NCI-H524 (cell line): ENCODE results near the gene REST.
"Not testable (repeated sequence)": the region's sequence is repeated elsewhere in the genome, so short reads cannot be mapped to it uniquely, and the experiment has no call there.

Experiments used
- DNase-seq, 2 experiments: peaks; one replicate each; lab custom pipeline; 2025; lab: John Stamatoyannopoulos, UW

The REST gene, protein sequence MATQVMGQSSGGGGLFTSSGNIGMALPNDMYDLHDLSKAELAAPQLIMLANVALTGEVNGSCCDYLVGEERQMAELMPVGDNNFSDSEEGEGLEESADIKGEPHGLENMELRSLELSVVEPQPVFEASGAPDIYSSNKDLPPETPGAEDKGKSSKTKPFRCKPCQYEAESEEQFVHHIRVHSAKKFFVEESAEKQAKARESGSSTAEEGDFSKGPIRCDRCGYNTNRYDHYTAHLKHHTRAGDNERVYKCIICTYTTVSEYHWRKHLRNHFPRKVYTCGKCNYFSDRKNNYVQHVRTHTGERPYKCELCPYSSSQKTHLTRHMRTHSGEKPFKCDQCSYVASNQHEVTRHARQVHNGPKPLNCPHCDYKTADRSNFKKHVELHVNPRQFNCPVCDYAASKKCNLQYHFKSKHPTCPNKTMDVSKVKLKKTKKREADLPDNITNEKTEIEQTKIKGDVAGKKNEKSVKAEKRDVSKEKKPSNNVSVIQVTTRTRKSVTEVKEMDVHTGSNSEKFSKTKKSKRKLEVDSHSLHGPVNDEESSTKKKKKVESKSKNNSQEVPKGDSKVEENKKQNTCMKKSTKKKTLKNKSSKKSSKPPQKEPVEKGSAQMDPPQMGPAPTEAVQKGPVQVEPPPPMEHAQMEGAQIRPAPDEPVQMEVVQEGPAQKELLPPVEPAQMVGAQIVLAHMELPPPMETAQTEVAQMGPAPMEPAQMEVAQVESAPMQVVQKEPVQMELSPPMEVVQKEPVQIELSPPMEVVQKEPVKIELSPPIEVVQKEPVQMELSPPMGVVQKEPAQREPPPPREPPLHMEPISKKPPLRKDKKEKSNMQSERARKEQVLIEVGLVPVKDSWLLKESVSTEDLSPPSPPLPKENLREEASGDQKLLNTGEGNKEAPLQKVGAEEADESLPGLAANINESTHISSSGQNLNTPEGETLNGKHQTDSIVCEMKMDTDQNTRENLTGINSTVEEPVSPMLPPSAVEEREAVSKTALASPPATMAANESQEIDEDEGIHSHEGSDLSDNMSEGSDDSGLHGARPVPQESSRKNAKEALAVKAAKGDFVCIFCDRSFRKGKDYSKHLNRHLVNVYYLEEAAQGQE

DNA sequence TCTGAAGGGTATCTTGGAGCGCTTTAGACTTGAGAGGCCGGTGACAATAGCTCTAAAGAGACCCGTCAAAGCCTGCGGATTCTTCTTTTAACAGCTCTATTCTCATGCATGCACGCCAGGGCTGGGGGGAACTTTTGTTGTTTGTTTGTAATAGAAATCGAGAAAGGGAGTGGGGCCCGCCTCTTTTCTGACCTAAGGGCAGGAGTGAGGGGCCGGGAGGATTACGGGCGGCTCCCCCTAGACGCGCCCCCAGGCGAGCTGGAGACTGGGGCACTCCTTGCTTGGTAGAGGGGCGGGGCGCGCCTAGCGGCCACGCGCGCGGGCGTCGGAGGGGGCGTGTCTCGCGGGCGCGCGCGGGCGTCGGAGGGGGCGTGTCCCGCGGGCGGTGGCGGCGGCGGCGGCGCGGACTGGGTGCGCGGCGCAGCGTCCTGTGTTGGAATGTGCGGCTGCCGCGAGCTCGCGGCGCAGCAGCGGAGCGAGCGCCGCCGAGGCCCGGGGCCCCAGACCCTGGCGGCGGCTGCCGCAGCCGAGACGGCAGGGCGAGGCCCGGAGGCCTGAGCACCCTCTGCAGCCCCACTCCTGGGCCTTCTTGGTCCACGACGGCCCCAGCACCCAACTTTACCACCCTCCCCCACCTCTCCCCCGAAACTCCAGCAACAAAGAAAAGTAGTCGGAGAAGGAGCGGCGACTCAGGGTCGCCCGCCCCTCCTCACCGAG is at the start of gene REST:
Gene REST (plus strand): TSS at position 412 of the 717 bp plus-strand sequence. CDS start 2,739 bp downstream, outside the sequence.
- peak; percentile 24 to 59 for DNase-seq

DNA sequence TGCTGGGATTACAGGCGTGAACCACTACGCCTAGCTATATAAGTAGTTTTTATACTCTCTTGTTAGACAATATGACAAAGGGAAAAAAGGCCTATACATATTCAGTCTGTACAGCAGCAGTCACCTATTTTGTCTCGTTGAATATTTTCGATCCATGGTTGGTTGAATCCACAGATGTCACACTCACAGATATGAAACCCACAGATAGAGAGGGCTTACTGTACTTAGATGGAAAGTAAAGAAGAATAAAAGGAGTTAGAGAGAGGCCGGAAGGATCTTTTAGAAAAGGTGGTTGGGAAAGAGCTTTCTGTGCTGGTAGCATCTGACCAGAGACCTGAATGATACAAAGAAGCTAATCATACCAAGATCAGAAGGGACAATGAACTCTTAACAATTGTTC is 47.9 kb upstream of the REST start:
- no peak for DNase-seq

DNA sequence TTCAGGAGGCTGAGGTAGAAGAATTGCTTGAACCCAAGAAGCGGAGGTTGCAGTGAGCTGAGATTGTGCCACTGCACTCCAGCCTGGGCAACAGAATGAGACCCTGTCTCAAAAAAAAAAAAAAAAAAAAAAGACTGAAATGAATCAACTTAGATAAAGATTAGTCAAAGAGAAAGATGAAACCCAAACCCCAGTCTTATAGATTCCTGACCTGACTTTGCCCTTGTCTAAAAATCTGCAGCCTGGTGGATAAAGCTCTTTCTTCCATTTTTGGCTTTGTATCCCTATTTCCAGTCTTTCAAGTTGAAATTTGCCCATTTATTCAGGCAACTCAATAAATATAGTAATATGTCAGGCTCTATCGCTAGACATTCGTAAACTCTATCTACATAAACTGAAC is 46.9 kb upstream of the REST start:
- no peak for DNase-seq

DNA sequence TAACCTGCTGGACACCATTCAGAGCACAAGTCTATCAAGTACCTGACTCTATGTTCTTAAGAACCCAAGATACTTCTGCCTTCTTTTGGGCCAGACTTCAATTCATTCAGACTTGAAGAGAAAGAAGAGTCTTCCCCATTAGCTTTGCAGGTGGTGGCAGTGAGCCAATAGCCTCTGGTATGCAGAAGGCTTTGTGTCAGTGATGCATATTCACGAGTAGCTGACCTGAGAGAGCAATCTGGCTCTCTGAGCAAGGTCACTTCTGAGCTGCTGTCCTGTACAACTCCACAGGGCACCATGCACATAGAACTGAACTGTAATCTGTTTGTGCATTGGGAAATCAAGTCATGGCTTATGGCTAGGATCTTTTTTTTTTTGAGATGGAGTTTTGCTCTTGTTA is 46.3 kb upstream of the REST start:
- peak in 1 of 2 experiments; percentile 19 for DNase-seq

DNA sequence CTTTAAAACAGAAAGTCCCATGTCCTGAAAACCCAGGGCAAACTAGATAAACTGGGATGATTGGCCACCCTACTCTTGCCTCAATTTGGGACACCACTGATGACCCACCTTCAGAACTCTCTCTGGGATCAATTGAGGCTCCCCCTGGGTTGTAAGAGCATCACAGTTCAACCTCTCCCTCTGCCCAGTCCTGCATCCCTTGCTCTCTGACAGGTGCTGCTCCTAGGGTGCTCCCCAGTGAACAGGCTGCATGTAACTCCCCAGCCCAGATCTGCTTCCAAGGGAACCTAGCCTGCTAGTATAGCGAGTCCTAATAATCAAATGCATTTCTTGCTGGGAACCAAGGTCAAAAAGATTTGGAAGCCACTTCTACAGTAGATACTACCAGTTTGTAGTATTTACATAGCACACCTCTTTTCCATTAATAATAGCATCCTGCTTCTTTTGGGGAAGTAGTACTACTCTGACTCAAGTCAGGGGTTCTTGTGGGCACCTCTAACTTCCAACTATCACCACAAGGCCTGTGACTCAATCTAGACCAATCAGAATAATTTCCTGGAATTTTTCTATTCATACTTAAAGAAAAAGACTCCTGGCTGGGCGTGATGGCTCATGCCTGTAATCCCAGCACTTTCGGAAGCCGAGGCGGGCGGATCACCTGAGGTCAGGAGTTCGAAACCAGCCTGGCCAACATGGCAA is 44.1 kb upstream of the REST start:
- DNase-seq, result no peak

DNA sequence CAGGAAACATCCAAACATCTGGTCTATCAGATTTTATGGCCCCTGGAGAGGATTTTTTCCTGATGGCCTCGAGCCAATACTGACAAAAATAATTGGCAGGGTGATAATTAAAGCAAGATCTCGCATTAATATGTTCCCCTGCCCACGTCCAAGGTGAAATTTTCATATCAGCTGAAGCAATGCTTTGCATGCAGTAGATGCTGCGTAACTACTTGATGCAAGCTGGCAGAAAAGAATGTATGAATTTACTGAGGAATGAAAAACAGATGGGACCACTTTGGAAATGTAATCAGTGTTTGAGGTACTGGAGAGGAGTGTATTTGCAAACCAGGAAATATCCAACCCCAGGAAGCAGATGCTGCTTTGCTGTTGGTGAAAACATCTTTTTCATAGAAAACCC is 36.8 kb upstream of the REST start:
- DNase-seq, result peak; percentile 89 to 96

DNA sequence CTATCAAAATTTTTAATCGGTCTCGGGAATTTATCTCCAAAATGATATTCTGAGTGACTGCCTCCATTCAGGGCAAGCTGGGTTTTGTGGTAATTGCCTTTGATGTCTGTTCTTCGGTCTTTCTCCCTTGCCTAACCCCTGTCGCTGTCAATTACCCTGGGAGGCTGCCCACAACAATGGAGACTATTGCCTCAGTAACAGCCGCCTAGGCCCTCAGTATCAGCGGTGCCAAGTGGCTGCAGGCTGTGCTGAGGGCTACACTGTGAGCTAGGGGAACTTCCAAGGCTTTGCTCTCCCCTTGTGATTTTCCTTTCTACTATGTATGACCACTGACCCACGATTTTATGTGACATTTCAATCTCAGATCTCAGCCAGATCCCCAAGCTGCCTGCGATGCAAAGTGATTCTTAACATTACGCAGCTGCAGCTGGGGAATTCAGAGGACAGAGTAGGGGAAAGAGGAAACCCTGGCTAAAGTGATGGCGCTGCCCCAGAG is 36.3 kb upstream of the REST start:
- peak; percentile 26 to 71 for DNase-seq

DNA sequence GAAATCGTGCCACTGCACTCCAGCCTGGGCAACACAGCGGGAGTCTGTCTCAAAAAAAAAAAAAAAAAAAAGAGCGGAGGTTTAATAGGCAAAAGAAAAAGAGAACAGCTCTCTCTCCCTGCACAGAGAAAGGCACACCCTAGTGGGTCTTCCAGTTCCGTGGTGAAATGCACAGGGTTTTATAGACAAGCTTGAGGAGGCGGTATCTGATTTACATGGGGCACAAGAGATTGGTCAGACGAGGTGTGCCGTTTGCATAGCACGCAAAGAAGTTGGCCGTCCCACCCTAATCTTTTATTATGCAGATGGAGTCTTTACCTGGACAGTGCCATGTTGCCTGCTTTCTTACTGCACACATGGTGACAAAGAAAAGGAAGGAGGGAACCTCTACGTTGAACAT is 33.5 kb upstream of the REST start:
- peak in 1 of 2 experiments; percentile 16 for DNase-seq

DNA sequence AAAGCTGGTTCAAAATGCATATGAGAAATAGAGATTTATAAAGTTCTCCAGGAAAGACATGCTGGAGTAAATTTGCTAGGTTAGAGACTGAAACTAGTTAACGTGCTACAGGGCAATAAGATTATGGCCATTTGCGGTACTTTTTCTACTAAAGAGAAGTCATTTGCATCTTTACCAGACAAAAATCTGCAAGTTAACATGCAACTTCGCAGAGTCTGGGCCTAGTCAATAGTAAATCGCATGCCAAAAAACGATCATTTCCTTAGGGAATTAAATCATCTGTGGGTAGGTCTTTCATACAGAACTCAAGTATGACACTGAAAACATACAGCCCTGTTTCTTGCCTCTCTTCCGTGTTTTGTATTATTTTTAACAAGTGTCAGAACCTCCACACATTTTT is 32.8 kb upstream of the REST start:
- no peak for DNase-seq

DNA sequence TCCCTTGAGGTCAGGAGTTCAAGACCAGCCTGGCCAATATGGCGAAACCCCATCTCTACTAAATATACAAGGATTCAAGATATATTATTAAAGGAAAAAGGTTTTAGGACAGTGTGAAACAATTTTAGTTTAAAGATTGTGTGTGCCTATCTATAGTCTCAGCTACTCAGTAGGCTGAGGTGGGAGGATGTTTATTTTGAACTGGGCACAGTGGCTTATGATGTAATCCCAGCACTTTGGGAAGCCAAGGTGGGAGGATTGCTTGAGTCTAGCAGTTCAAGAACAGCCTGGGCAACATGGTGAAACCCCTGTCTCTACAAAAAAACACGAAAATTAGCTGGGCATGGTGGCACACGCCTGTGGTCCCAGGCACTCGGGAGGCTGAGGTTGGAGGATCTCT is 31.4 kb upstream of the REST start:
- DNase-seq, result no peak

DNA sequence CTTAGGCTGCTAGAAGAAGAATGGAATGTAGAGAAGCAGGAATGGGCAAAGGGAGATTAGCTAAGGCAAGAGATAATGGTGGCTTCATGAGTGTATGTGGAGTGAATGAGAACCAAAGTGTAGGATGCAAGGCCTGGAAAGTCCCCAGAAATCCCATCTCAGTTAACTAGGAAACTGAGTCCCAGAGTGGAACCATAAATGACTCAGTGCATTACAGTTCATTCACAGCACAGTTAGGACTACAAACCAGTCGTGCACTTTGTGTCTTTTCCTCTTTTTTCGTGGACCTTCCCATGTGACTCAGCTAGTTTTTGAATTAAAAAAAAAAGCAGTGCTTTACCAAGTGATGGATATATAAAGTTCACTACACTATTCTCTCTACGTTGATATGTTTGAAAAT is 27.7 kb upstream of the REST start:
- no peak for DNase-seq

DNA sequence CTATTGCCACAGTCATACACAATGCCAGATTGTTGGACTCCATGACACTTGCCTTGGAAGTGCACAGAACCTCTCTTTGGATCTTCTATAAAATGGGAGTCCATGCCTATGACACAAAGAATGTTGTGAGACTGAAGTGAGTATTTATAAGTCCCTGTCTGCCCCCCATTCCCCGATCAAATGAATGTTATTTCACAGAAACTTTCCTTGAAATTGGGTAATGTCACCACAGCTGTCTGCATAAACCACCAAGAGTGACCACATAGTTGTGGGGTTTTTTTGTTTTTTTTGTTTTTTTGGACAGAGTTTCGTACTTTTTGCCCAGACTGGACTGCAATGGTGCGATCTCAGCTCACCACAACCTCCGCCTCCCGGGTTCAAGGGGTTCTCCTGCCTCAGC is 27.1 kb upstream of the REST start:
- DNase-seq, result no peak

DNA sequence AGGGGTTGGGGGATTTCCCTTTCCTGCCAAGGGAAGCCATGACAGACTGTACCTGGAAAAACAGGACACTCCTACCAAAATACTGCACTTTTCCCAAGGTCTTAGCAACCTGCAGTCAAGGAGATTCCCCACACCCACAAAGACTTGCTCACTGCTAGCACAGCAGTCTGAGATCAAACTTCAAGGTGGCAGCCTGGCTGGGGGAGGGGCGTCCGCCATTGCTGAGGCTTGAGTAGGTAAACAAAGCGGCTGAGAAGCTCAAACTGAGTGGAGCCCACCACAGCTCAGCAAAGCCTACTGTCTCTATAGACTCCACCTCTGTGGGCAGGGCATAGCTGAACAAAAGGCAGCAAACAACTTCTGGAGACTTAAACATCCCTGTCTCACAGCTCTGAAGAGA is 23.2 kb upstream of the REST start:
- not testable (repeated sequence) for DNase-seq

DNA sequence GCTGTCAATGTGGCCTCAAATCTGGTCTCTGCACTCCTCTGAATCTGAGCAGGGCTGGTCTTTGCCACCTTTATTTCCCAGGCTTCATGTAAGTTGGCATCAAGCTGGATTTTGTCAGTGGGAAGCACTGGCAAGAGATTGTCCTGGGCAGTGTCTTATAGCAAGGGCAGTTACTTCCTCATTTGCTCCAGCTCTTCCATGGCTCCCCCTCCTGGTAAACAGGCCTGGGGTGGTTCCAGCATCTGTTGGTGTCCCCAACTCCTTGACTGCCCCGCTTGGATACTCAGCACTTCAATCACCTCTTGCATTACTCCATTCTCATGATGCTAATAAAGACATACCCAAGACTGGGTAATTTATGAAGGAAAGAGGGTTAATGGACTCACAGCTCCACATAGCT is 15.0 kb upstream of the REST start:
- no peak for DNase-seq

DNA sequence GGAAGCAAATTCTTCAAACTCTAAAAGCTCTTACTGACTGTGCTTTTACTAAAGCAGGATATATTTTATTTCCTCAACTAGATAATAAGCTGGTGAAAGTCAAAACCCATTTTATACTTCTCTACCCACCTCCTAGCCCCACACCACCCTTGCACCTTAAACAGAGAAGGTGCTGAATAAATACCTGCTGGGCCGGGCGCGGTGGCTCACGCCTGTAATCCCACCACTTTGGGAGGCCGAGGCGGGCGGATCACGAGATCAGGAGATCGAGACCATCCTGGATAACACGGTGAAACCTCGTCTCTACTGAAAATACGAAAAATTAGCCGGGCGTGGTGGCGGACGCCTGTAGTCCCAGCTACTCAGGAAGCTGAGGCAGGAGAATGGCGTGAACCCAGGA is 9.9 kb upstream of the REST start:
- not testable (repeated sequence) for DNase-seq

DNA sequence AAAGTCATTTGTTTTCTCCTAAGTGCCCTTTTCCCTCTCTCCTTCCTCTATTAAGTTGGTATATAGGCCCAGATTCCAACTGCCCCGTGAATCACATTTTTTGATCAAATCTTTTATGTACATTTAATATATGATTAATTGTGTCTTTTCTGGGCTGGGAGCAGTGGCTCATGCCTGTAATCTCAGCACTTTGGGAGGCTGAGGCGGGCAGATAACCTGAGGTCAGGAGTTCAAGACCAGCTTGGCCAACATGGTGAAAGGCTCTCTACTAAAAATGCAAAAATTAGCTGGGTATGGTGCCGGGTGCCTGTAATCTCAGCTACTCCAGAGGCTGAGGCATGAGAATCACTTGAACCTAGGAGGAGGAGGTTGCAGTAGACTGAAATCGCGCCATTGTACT is 7.5 kb upstream of the REST start:
- not testable (repeated sequence) for DNase-seq

DNA sequence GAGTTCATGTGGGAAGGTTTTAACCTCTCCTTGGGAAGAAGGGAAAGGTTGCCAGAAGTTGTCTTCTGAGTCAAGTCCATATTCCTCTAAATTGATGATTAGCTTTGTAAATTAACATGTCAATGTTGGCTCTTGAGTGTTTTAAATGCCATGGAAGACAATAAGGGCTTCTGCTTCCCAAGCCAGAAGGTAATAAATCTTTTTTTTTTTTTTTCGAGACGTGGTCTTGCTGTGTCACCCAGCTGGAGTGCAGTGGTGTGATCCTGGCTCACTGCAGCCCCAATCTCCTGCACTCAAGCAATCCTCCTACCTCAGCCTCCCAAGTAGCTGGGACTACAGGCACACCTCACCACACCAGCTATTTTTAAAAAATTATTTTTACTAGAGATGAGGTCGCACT is 5.0 kb upstream of the REST start:
- DNase-seq, result no peak

DNA sequence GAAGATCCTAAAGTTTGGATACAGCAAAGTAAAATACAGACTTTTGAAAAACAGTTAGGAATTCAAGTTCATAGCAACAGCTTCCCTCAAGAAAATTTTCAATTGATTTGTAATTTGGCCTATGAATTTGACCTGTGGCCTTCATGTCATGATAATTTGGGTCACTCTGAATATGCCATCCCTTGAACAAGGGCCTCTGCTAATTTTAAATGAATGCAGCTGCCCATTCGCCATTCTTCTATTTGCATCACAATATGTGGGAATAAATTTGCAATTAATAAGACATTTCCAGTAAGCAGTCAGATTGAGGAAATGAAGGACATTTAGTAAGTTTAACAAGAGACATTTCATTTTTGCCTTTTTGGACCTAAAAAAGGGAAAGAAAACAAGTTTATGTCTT is 1.9 kb upstream of the REST start:
- no peak for DNase-seq

DNA sequence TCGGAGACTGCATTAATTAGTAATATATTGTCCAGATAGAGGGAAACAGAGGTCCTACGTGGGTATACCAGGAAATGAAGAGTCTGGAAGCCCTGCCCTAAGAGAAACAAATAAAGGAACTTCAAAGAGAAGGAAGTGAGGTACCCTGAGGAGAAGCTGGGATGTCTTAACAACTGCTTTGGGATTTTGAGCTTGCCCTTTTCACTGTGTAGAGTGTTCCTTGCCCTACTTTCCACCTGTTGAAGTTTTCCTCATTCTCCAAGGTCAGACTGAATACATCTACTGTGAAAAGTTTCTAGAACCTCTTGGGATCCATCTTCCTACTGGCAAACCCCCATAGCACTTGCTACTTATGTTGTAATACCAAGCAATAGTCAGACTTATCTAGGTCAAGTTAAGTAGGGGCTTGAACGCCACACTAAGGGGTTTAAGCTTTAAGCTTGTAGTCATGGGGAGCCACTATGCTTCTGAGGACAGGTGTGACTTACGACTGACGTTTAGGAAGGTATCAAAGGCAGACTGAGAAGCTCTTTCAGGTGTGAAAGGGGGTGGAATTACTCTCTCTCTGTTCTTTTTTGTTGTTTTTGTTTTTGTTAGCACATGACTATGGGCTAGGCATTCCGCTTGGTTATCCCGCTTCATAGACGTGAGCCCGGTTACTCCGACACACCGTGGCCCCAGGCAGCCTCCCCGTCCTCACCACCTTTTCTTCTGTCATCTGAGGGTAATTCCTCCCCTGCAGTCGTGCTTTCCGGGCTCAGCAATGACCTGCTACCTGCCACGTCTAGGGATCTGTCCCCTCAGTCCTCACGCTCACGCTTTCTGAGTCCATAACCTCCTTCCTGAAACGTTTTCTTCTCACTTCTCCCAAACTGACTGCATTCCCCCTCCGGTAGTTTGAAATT is 959 bp upstream of the REST start:
- peak in 1 of 2 experiments; percentile 18 for DNase-seq
